Activated CD4-positive, alpha-beta T cell treated with anti-CD3 and anti-CD28 coated beads, Interleukin-2, amount 50 U/mL, for 4 hours (primary cell): ENCODE results near the gene STYXL1.

Experiments used
- DNase-seq, 2 experiments: peaks; one replicate each; pipeline ENCODE4 v3.0.0-alpha.2; 2020

Gene STYXL1

GRCh38 chr7:75971961-75972763, 75.6 kb downstream of the STYXL1 start:
- DNase-seq = no peak

- no peak for DNase-seq
Observed at GRCh38 chr7:75971309-75971960, 76.4 kb downstream of the STYXL1 start.

GRCh38 chr7:75969704-75970498, 77.9 kb downstream of the STYXL1 start:
- DNase-seq = no peak

- DNase-seq = no peak
Observed at GRCh38 chr7:75969182-75969581, 78.6 kb downstream of the STYXL1 start.

- no peak for DNase-seq
Observed at GRCh38 chr7:75968561-75969001, 79.2 kb downstream of the STYXL1 start.

GRCh38 chr7:75968012-75968411, 79.8 kb downstream of the STYXL1 start:
- no peak for DNase-seq

- no peak for DNase-seq
Observed at GRCh38 chr7:75967487-75967997, 80.3 kb downstream of the STYXL1 start.

- DNase-seq = no peak
Observed at GRCh38 chr7:75967055-75967454, 80.7 kb downstream of the STYXL1 start.

- DNase-seq = no peak
Observed at GRCh38 chr7:75966190-75966961, 81.4 kb downstream of the STYXL1 start.

GRCh38 chr7:75965617-75966016, 82.2 kb downstream of the STYXL1 start:
- DNase-seq = no peak

- no peak for DNase-seq
Observed at GRCh38 chr7:75963381-75963995, 84.3 kb downstream of the STYXL1 start.

GRCh38 chr7:75962607-75963380, 85.0 kb downstream of the STYXL1 start:
- DNase-seq = no peak

GRCh38 chr7:75961218-75961617, 86.6 kb downstream of the STYXL1 start:
- no peak for DNase-seq

GRCh38 chr7:75960372-75960771, 87.4 kb downstream of the STYXL1 start:
- no peak for DNase-seq

GRCh38 chr7:75958802-75959543, 88.8 kb downstream of the STYXL1 start:
- no peak for DNase-seq

GRCh38 chr7:75957021-75957736, 90.6 kb downstream of the STYXL1 start:
- no peak for DNase-seq

- no peak for DNase-seq
Observed at GRCh38 chr7:75955331-75955955, 92.4 kb downstream of the STYXL1 start.

GRCh38 chr7:75953931-75954330, 93.9 kb downstream of the STYXL1 start:
- DNase-seq = no peak

GRCh38 chr7:75953431-75953830, 94.4 kb downstream of the STYXL1 start:
- no peak for DNase-seq
